AG10803 (cell line): ENCODE measurements around the gene SPINK4.

Source experiments
- DNase-seq: peaks from one replicate; pipeline ENCODE4 v3.0.0; 2010; ENCODE audit warnings: low read depth
- H3K4me3 ChIP-seq: 2 replicates; pipeline ENCODE4 v1.5.1; 2011; ENCODE audit warnings: mild to moderate bottlenecking, low read length, control low read depth
- TF ChIP-seq, protein P1 (sequence below): conservative IDR thresholded peaks from 2 replicates; pipeline ENCODE4 v1.5.1; 2011; ENCODE audit warnings: mild to moderate bottlenecking, low read length, control low read depth, inconsistent platforms

SPINK4 gene

DNA sequence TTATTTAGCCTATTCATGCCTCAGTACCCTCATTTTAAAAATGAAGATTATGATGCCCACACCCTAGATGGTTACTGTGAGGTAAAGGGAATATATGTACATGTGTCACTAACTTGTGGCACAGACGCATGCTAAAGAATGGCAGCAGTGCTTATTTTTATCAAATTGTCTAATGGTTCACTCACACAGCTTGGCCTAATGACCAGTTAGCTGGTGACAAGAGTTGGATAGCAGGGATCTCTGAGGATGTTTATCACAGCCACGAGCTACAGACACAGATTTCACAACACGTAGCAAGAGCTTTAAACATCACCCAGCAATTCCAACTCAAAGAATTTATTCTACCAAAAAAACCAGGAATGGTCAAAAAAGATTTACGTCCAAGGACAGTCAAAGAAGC is 17.3 kb downstream of the SPINK4 start:
- DNase-seq: no peak
- no peak overlapping the region for H3K4me3 ChIP-seq
- TF ChIP-seq, protein P1, sequence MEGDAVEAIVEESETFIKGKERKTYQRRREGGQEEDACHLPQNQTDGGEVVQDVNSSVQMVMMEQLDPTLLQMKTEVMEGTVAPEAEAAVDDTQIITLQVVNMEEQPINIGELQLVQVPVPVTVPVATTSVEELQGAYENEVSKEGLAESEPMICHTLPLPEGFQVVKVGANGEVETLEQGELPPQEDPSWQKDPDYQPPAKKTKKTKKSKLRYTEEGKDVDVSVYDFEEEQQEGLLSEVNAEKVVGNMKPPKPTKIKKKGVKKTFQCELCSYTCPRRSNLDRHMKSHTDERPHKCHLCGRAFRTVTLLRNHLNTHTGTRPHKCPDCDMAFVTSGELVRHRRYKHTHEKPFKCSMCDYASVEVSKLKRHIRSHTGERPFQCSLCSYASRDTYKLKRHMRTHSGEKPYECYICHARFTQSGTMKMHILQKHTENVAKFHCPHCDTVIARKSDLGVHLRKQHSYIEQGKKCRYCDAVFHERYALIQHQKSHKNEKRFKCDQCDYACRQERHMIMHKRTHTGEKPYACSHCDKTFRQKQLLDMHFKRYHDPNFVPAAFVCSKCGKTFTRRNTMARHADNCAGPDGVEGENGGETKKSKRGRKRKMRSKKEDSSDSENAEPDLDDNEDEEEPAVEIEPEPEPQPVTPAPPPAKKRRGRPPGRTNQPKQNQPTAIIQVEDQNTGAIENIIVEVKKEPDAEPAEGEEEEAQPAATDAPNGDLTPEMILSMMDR: no peak

DNA sequence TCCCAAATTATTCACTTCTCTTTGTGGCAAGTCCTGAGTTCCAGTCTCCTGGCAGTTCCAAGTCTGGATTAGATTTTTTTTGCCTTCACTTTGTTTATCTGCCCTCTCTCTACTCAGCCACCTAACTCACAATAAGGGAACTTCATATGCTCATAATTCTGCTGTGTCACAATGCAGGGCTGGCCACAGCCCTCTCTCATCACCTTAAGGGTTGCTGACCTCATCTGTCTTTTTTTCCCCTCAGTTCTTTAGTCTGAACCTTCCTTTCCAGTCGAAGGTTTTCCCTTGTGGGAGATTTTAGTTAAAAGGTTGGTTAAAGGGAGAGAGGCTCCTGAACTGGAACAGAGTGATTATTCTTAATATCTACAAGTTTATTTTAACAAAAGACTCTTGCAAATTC is 20.4 kb downstream of the SPINK4 start:
- no peak for DNase-seq
- no peak overlapping the region for H3K4me3 ChIP-seq
- TF ChIP-seq, protein P1: no peak

DNA sequence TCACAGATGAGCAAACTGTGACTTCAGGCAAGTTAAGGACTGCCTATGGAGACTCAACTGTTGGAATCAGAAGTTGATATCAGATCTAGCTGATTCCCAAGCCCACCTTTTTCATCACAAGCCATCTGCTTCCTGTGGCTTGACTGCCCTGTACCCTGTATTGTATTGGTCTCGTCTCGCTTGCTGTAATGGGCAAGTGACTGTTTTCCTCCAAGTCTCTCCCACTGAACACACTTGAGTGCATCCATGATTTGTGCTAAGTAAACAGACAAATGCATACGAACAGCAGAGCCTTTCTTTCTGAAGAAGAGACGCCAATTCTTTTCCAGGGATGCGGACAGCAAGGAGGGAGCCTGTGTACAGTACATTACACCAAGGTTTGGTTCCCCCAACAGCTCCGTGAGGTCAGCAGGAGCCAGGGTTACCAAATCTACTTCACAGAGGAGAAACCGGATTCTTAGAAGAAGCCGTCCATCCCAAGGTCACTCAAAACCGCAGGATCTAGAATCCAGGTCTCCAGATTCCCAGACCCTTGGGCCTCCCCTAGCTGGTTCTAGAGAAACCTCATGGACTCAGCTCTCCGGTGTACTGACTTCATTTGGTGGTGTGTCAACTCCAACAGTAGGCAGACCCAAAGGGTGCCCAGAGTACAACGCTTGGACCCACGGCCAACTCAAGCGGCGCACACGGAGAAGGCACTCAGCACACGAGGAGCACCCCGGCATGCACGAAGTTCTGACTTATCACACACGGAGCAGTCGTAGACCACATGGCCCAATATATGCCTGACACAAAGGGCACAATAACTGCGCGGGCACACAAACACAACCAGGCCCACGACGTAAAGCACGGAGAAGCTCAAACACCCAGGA is 23.4 kb downstream of the SPINK4 start:
- TF ChIP-seq, protein P1: no peak
- DNase-seq: peak; percentile 27
- peak overlapping the region; percentile 96 for H3K4me3 ChIP-seq

DNA sequence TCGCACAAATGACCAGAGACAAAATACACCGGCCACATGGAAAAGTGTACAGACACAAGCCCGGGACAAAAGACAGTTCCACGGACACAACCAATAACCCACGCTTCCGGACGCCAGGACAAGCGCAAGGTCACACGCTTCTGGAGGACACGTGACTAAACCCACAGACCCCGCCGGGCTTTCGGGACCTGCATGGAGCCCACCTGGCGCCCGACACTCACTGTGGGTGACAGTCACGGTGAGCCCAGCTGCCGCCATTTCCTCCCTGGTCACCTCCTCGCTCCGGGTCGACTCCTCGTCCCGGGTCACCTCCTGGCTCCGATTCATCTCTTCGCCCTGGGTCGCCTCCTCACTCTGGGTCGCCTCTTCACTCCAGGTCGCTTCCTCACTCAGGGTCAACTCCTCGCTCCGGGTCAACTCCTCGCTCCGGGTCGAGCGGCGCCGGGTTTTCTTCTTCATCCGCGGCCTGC is 24.1 kb downstream of the SPINK4 start:
- TF ChIP-seq, protein P1: no peak
- DNase-seq: peak; percentile 4
- H3K4me3 ChIP-seq: peak overlapping the region; percentile 96

DNA sequence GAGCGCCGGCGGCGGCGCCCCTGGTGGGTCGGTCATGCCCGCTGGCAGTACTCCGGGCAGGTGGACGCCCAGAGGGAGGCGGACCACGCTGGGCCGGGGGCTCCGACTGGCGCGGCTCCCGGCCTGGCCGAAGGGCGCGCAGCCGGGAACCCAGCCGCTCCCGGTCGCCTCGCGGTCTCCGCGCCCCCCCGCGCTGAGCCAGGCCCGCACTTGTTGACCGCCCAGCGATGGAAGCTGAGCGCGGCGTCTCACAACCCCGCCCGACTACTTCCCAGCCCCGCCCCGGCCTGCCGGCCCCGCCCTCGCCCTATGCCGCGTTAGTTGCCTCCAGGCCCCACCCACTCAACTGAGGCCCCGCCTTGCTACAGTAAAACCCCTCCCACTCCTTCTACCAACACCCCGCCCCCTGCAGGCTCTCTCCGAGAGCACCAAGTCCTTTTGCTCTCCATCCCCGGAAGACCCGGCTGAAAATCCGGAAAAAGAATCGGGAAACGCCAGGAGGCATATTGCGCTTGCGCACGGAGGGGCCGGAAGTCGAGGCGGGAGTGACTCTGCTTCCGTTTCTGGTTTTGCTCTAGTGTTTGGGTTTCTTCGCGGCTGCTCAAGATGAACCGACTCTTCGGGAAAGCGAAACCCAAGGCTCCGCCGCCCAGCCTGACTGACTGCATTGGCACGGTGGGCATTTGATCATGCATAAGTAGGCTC is 24.7 kb downstream of the SPINK4 start, which contains the start of the genes BAG1 and CHMP5:
BAG1 (minus strand) TSS at position 236 of the 705 bp plus-strand sequence.
CHMP5 (plus strand) TSS at position 577 of the 705 bp plus-strand sequence; CDS start at position 607, 30 bp downstream.
- H3K4me3 ChIP-seq: peak within 1 kb of the TSS; percentile 98
- TF ChIP-seq, protein P1: peak; percentile 42
- DNase-seq: peak; percentile 99

DNA sequence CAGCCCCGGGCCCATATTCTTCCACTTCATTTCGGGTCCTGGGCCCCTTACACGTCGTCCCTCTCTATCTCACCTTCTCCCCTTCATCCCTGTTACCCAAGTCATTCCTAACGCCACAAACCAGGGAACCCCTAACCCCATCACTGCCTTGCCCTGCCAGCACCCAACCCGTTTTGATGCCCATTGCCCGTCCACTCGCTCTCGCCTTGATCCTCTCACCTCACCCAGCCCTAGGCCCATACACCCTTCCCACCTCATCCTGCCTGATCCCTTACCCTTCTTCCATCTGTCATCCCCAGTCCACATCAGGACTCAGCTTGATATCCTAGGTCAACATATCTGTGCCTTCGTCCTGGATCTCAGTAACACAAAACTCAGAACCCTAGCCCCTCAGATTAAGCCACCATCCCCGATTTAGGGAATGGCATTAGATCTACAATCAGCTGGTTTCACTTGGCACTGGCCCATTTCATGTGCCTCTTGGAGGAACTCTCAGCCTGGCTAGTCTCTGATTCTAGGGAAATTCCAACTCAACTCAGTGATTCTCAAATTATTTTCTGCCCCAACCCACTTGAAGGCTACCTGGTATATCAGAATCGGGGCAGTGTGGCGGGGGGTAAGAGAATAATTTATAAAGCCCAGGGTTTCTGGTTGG is 25.4 kb downstream of the SPINK4 start:
- peak overlapping the region; percentile 98 for H3K4me3 ChIP-seq
- no peak for DNase-seq
- TF ChIP-seq, protein P1: no peak
